ENCODE measurements around the gene FAM25G. TPM values are rescaled to one million over a fixed set of nuclear protein-coding genes. Genes with fewer than 3 reads are reported as not detected.
"Not testable (repeated sequence)": the region's sequence is repeated elsewhere in the genome, so short reads cannot be mapped to it uniquely, and the experiment has no call there.

FAM25G gene
- total RNA-seq (2021; ENCODE audit: unreplicated experiment) (not detected), Bru-seq, nascent RNA (percentile 12 among the genes with signal in this experiment), BruChase-seq, experiment 1, labeled RNA remaining after a 2-hour chase (percentile 21 among the genes with signal in this experiment), BruChase-seq, experiment 2, labeled RNA remaining after a 6-hour chase (not detected)
- not detected for polyA plus RNA-seq (2012; ENCODE audit: insufficient read length)
- long read RNA-seq, result 0 reads

DNA sequence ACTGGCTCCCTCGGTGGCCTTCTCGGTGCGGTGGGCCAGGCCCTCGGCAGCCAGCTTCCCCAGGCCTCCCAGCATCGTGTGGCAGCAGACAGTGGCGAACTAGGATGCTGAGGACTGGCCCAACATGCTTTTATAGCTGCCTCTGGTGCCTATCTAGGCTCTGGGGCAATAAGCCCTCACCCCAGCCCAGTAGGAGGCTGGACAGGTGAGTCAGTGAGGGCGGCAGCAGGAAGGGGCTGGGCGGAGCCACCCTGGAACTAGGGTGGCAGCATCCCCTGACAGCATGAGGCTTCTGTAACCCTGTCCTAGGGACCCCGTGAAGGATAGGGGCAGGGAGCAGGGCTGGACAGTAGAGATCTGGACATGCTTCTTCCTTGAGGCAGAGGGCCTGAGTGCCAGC is at the start of gene FAM25G:
Gene FAM25G, minus strand, starts transcription at position 101 of the 400 bp plus-strand sequence. Its CDS starts 26 bp downstream, at position 75.
- H3K9me3 ChIP-seq (ENCODE audit: control insufficient read depth, insufficient read depth, low read depth, low read length); POLR2A ChIA-PET; DNase-seq (ENCODE audit: low read depth, low spot score); H3K27ac ChIP-seq (ENCODE audit: low read length); H3K27me3 ChIP-seq (ENCODE audit: control insufficient read depth, insufficient read depth, low read length); CTCF ChIA-PET; intact Hi-C loops (cut with micrococcal nuclease; ENCODE audit: unreplicated experiment); ATAC-seq; BruUV-seq (replicated peaks); H3K4me1 ChIP-seq (ENCODE audit: control insufficient read depth, insufficient read depth, low read length); in situ Hi-C loops (cut with HindIII; ENCODE audit: low pct_unique_long_range_greater_than_20kb, low sequenced_read_pairs); H3K4me3 ChIP-seq (ENCODE audit: low read depth in 2 of 2, low read length in 2 of 2); H3K36me3 ChIP-seq (ENCODE audit: control insufficient read depth, insufficient read depth, low read length): not testable (repeated sequence)

DNA sequence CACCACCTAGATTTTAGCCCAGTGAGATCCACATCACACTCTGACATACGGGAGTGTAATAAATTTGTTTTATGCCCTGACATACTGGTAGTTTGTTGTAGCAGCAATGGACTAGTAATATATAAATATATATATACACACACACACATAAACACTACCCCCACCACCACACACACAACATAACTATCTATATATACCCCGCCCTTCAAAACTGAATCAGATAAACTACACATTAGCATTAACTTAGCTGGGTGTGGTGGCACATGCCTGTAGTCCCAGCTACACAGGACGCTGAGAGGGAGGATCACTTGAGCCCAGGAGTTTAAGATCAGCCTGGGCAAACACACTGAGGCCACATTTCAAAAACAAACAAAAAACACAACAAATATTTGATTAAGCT is 44.9 kb upstream of the FAM25G start:
- BruUV-seq (replicated peaks); H3K36me3 ChIP-seq (ENCODE audit: control insufficient read depth, insufficient read depth, low read length); in situ Hi-C loops (cut with HindIII; ENCODE audit: low pct_unique_long_range_greater_than_20kb, low sequenced_read_pairs); H3K9me3 ChIP-seq (ENCODE audit: control insufficient read depth, insufficient read depth, low read depth, low read length); H3K27me3 ChIP-seq (ENCODE audit: control insufficient read depth, insufficient read depth, low read length); ATAC-seq; DNase-seq (ENCODE audit: low read depth, low spot score); H3K4me3 ChIP-seq (ENCODE audit: low read depth in 2 of 2, low read length in 2 of 2); intact Hi-C loops (cut with micrococcal nuclease; ENCODE audit: unreplicated experiment); H3K27ac ChIP-seq (ENCODE audit: low read length); POLR2A ChIA-PET; H3K4me1 ChIP-seq (ENCODE audit: control insufficient read depth, insufficient read depth, low read length); CTCF ChIA-PET: not testable (repeated sequence)

DNA sequence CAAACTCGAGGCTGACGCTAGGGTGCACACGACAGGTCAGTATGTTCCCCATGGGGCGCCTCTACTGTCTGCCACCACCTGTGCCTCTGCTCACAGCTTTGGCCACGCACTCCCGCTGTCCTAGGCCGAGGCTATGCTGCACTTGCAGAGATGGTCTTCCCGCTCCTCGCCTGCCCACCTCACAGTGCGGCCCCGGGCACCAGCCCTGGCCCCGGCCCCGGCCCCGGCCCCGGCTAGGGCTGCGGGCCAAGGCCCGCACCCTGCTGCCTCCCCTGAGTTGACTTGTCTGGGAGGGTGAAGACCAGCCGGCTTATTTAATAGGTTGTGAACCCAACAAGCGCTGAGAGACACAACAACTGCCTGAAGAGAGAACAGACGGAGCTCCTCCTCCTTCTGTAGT is 32.0 kb upstream of the FAM25G start, which contains the start of gene AGAP9:
Gene AGAP9, minus strand, starts transcription at position 164 of the 400 bp plus-strand sequence. Its CDS starts 112 bp downstream, at position 52.
- H3K36me3 ChIP-seq (ENCODE audit: control insufficient read depth, insufficient read depth, low read length); H3K27ac ChIP-seq (ENCODE audit: low read length); H3K4me3 ChIP-seq (ENCODE audit: low read depth in 2 of 2, low read length in 2 of 2); DNase-seq (ENCODE audit: low read depth, low spot score); H3K9me3 ChIP-seq (ENCODE audit: control insufficient read depth, insufficient read depth, low read depth, low read length); POLR2A ChIA-PET; H3K4me1 ChIP-seq (ENCODE audit: control insufficient read depth, insufficient read depth, low read length); BruUV-seq (replicated peaks); CTCF ChIA-PET; ATAC-seq; in situ Hi-C loops (cut with HindIII; ENCODE audit: low pct_unique_long_range_greater_than_20kb, low sequenced_read_pairs); H3K27me3 ChIP-seq (ENCODE audit: control insufficient read depth, insufficient read depth, low read length); intact Hi-C loops (cut with micrococcal nuclease; ENCODE audit: unreplicated experiment): not testable (repeated sequence)

DNA sequence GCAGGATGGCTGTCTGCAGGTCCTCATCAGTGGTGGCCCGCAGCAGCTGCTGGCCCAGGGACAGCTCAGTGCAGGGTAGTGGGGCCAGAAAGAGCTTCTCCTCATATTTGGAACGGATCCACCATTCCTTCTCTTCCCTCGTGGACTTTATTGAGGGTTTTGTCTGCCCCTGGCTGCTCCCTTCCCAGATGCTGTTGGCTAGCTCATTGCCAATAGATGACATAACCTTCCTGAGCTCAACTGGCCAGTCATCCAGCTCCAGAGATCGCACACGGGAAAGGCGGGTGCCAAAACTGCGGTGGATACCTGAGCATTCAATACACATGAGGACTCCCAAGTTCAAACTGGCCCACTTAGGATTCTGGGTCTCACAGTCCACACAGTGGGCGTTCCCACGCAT is 10.8 kb upstream of the FAM25G start:
- H3K27ac ChIP-seq (ENCODE audit: low read length); CTCF ChIA-PET; in situ Hi-C loops (cut with HindIII; ENCODE audit: low pct_unique_long_range_greater_than_20kb, low sequenced_read_pairs); H3K4me3 ChIP-seq (ENCODE audit: low read depth in 2 of 2, low read length in 2 of 2); H3K36me3 ChIP-seq (ENCODE audit: control insufficient read depth, insufficient read depth, low read length); H3K4me1 ChIP-seq (ENCODE audit: control insufficient read depth, insufficient read depth, low read length); POLR2A ChIA-PET; BruUV-seq (replicated peaks); intact Hi-C loops (cut with micrococcal nuclease; ENCODE audit: unreplicated experiment); ATAC-seq; H3K9me3 ChIP-seq (ENCODE audit: control insufficient read depth, insufficient read depth, low read depth, low read length); DNase-seq (ENCODE audit: low read depth, low spot score); H3K27me3 ChIP-seq (ENCODE audit: control insufficient read depth, insufficient read depth, low read length): not testable (repeated sequence)

DNA sequence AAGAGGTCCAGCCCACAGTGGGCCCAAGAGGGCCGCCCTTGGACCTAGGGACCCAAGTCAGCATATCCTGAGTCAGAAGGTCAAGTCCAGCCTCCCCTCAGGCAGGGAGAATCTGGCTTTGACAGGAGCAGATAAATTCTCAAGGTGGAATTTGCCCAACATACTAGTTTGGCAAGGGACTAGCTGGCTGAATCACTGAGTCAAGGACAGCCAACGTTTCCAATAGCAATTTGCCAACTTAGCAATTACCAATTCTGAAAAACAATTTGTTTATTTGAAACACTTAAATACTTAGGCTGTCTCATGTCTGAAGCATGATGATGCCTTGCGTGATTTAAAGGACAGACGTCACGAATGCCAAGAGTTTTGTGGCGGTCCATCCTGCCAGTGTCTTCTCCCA is 2.7 kb upstream of the FAM25G start:
- H3K36me3 ChIP-seq (ENCODE audit: control insufficient read depth, insufficient read depth, low read length); intact Hi-C loops (cut with micrococcal nuclease; ENCODE audit: unreplicated experiment); H3K9me3 ChIP-seq (ENCODE audit: control insufficient read depth, insufficient read depth, low read depth, low read length); POLR2A ChIA-PET; CTCF ChIA-PET; ATAC-seq; in situ Hi-C loops (cut with HindIII; ENCODE audit: low pct_unique_long_range_greater_than_20kb, low sequenced_read_pairs); H3K27me3 ChIP-seq (ENCODE audit: control insufficient read depth, insufficient read depth, low read length); H3K4me1 ChIP-seq (ENCODE audit: control insufficient read depth, insufficient read depth, low read length); H3K4me3 ChIP-seq (ENCODE audit: low read depth in 2 of 2, low read length in 2 of 2); H3K27ac ChIP-seq (ENCODE audit: low read length); DNase-seq (ENCODE audit: low read depth, low spot score); BruUV-seq (replicated peaks): not testable (repeated sequence)

DNA sequence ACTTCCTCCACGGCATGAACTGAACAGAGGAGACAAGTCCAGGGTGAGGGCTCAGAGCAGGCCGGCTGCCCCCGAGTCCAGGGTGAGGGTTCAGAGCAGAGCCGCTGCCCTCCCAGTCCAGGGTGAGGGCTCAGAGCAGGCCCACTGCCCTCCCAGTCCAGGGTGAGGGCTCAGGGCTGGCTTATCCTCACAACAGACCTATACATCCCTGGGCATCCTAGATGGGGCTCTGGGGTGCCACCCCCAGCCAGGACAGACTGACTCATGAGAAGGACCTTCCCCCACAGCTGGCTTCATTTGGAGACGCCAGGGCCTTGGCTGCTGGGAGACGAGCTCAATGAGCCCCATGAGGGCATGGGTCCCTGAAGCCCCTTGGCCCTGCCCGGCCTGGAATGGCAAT is 1.9 kb downstream of the FAM25G start:
- DNase-seq (ENCODE audit: low read depth, low spot score); H3K36me3 ChIP-seq (ENCODE audit: control insufficient read depth, insufficient read depth, low read length); H3K27ac ChIP-seq (ENCODE audit: low read length); H3K9me3 ChIP-seq (ENCODE audit: control insufficient read depth, insufficient read depth, low read depth, low read length); CTCF ChIA-PET; in situ Hi-C loops (cut with HindIII; ENCODE audit: low pct_unique_long_range_greater_than_20kb, low sequenced_read_pairs); H3K4me1 ChIP-seq (ENCODE audit: control insufficient read depth, insufficient read depth, low read length); H3K27me3 ChIP-seq (ENCODE audit: control insufficient read depth, insufficient read depth, low read length); POLR2A ChIA-PET; H3K4me3 ChIP-seq (ENCODE audit: low read depth in 2 of 2, low read length in 2 of 2); BruUV-seq (replicated peaks); intact Hi-C loops (cut with micrococcal nuclease; ENCODE audit: unreplicated experiment): not testable (repeated sequence)
- peak; percentile 66; the same call in 1 of the 2 replicates for ATAC-seq

DNA sequence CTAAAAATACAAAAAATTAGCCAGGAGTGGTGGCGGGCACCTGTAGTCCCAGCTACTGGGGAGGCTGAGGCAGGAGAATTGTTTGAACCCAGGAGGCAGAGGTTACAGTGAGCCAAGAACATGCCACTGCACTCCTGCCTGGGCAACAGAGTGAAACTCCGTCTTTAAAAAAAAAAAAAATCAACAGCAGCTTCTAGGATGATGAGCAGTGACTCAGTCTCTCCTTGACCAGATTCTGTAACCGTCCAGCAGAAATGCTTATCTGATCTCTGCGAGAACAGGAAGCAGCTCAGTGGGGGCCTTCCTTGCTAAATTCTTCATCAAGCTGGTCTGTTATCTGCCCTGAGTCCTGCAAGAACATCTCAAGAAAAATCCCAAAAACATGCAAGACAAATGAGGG is 5.6 kb downstream of the FAM25G start:
- CTCF ChIA-PET; in situ Hi-C loops (cut with HindIII; ENCODE audit: low pct_unique_long_range_greater_than_20kb, low sequenced_read_pairs); POLR2A ChIA-PET; ATAC-seq; BruUV-seq (replicated peaks); H3K27me3 ChIP-seq (ENCODE audit: control insufficient read depth, insufficient read depth, low read length); H3K36me3 ChIP-seq (ENCODE audit: control insufficient read depth, insufficient read depth, low read length); intact Hi-C loops (cut with micrococcal nuclease; ENCODE audit: unreplicated experiment); DNase-seq (ENCODE audit: low read depth, low spot score); H3K27ac ChIP-seq (ENCODE audit: low read length); H3K4me1 ChIP-seq (ENCODE audit: control insufficient read depth, insufficient read depth, low read length); H3K4me3 ChIP-seq (ENCODE audit: low read depth in 2 of 2, low read length in 2 of 2); H3K9me3 ChIP-seq (ENCODE audit: control insufficient read depth, insufficient read depth, low read depth, low read length): not testable (repeated sequence)
